HepG2 (cell line): Measurements from ENCODE around the gene BRSK2. TPM values are rescaled to one million over a fixed set of nuclear protein-coding genes. Genes with fewer than 3 reads are reported as not detected.

ENCODE experiments used
- ATAC-seq: fragments of 200-7000 bp; cut with Tn5 transposase; 3 replicates; pipeline ENCODE4 v1.9.1; 2020; ENCODE audit warnings: mild to moderate bottlenecking, moderate library complexity
- BruUV-seq: library from RNA; stranded (reverse); fragments of 400-500 nt; replicated peaks from 2 replicates; lab custom pipeline; 2021; lab: Mats Ljungman, UMichigan
- CTCF ChIA-PET: fragments of 300-600 bp; formaldehyde crosslinking; extraction: SDS; loops from one replicate; lab custom pipeline; 2021; ENCODE audit warnings: low total read pairs, inconsistent platforms, low intra/inter-chr PET ratio; lab: Yijun Ruan, JAX
- POLR2A ChIA-PET: fragments of 350-600 bp; sonication (Branson Sonifier 250); formaldehyde crosslinking; loops from one replicate; lab custom pipeline; 2020; ENCODE audit warnings: antibody characterized with exemption, inconsistent platforms; lab: Yijun Ruan, JAX
- DNase-seq: peaks from one replicate; pipeline ENCODE4 v3.0.0-alpha.2; 2015; ENCODE audit warnings: low spot score
- FAIRE-seq: peaks from 3 replicates; lab custom pipeline; 2011; peaks lifted over from hg19 to GRCh38; lab: Jason Lieb, UNC
- H2AFZ ChIP-seq: one replicate; pipeline ENCODE4 v1.6.1; 2011; ENCODE audit warnings: low read length, inconsistent platforms
- H3K27ac ChIP-seq: fragments of 300-600 bp; 3 replicates; pipeline ENCODE4 v1.8.0; 2011; ENCODE audit warnings: mixed run types, mild to moderate bottlenecking, mixed read lengths, low read length, inconsistent platforms; ENCODE audit not compliant: insufficient read depth; ENCODE audit errors: extremely low read length
- H3K27me3 ChIP-seq, 2 experiments: fragments of 200-600 bp in 1 of 2; 2 replicates in 1 of 2; 3 replicates in 1 of 2; pipeline versions ENCODE4 v1.6.0 to v1.8.0; 2011; ENCODE audit warnings: low read length in 2 of 2, mild to moderate bottlenecking in 2 of 2, moderate library complexity in 2 of 2, inconsistent platforms in 1 of 2; ENCODE audit not compliant: insufficient read depth in 2 of 2, control insufficient read depth in 1 of 2
- H3K36me3 ChIP-seq, 2 experiments: fragments of 200-600 bp in 1 of 2; replicated peaks in 1 of 2; 2 replicates in 1 of 2; 3 replicates in 1 of 2; pipeline versions ENCODE4 v1.5.1 to v1.8.0; 2011; ENCODE audit warnings: low read length in 2 of 2, inconsistent platforms in 1 of 2; ENCODE audit not compliant: insufficient read depth in 2 of 2, control insufficient read depth in 1 of 2
- H3K4me1 ChIP-seq: 2 replicates; pipeline ENCODE4 v1.5.1; 2012; ENCODE audit warnings: low read length, inconsistent platforms; ENCODE audit not compliant: insufficient read depth
- H3K4me2 ChIP-seq: 2 replicates; pipeline ENCODE4 v1.6.0; 2011; ENCODE audit warnings: low read depth, low read length, inconsistent platforms
- H3K4me3 ChIP-seq, 3 experiments: fragments of 200-600 bp in 1 of 3; sonication (generic), shearing (Covaris generic) in 1 of 3; replicated peaks in 1 of 3; 2 replicates each; pipeline ENCODE4 v1.5.1; 2011 to 2016; ENCODE audit warnings: low read length in 3 of 3, inconsistent platforms in 2 of 3, low read depth in 2 of 3, mild to moderate bottlenecking in 2 of 3, control low read depth in 1 of 3, mixed read lengths in 1 of 3; ENCODE audit not compliant: insufficient read depth in 1 of 3
- H3K79me2 ChIP-seq: one replicate; pipeline ENCODE4 v1.6.1; 2011; ENCODE audit warnings: low read length, inconsistent platforms; ENCODE audit not compliant: insufficient read depth
- H3K9ac ChIP-seq: 2 replicates; pipeline ENCODE4 v1.6.0; 2011; ENCODE audit warnings: mild to moderate bottlenecking, low read depth, low read length, inconsistent platforms; ENCODE audit not compliant: insufficient read depth
- H3K9me3 ChIP-seq: 2 replicates; pipeline ENCODE4 v1.5.1; 2012; ENCODE audit warnings: mild to moderate bottlenecking, low read length
- H4K20me1 ChIP-seq: 2 replicates; pipeline ENCODE4 v1.6.0; 2011; ENCODE audit warnings: inconsistent platforms, mild to moderate bottlenecking, low read length, moderate library complexity; ENCODE audit not compliant: insufficient read depth
- E2F5 ChIP-seq: sonication (generic); formaldehyde crosslinking; conservative IDR thresholded peaks from 2 replicates; pipeline ENCODE4 v1.4.0; 2020; ENCODE audit warnings: missing genetic modification reagents
- HMGXB4 ChIP-seq, 2 experiments: sonication (generic) in 1 of 2; formaldehyde crosslinking in 1 of 2; IDR thresholded peaks; 2 replicates each; pipeline versions ENCODE4 v1.4.0 to v1.6.1; 2018 to 2020; ENCODE audit warnings: missing genetic modification reagents in 2 of 2, borderline replicate concordance in 1 of 2, low read depth in 1 of 2, mild to moderate bottlenecking in 1 of 2, missing biosample characterization in 1 of 2
- MIER3 ChIP-seq: IDR thresholded peaks from 2 replicates; pipeline ENCODE4 v1.6.1; 2016; ENCODE audit warnings: missing compliant biosample characterization, borderline replicate concordance
- NFE2 ChIP-seq: sonication (generic); formaldehyde crosslinking; IDR thresholded peaks from 2 replicates; pipeline ENCODE4 v1.4.0; 2020; ENCODE audit warnings: missing genetic modification reagents
- SAP130 ChIP-seq: IDR thresholded peaks from 2 replicates; pipeline ENCODE4 v1.6.1; 2016; ENCODE audit warnings: low read depth
- TFDP2 ChIP-seq: sonication (generic); formaldehyde crosslinking; IDR thresholded peaks from 2 replicates; pipeline ENCODE4 v1.4.0; 2020; ENCODE audit warnings: missing genetic modification reagents
- ZNF567 ChIP-seq: sonication (generic); formaldehyde crosslinking; IDR thresholded peaks from 2 replicates; pipeline ENCODE4 v1.8.1; 2023; ENCODE audit warnings: mild to moderate bottlenecking, missing genetic modification reagents, borderline replicate concordance
- WGBS: methylation state at CpG from one replicate; pipeline ENCODE4 v1.1.6; 2017; ENCODE audit warnings: low lambda C conversion rate; 5-methylcytosine and 5-hydroxymethylcytosine counted together
- in situ Hi-C: cut with HindIII; loops from 2 replicates; pipeline ENCODE4 v1.10.0; 2017; ENCODE audit warnings: low pct_unique_long_range_greater_than_20kb; ENCODE audit not compliant: extremely low pct_ligation_motif_present
- intact Hi-C: fragments of 100-400 bp; cut with micrococcal nuclease; formaldehyde crosslinking; loops from one replicate; pipeline ENCODE4 v1.10.0; 2022; ENCODE audit not compliant: unreplicated experiment
- polyA plus RNA-seq, 8 experiments: library from polyadenylated mRNA; depleted of rRNA in 3 of 8; stranded (reverse) in 7 of 8; unstranded in 1 of 8; fragments of >200 nt; fragmentation: Illumina TruSeq in 4 of 8; extraction: Trizol in 4 of 8; gene quantifications; 2 replicates each; pipeline versions ENCODE4 v1.2.1 to v1.2.3, GENCODE V29; 2011 to 2016; ENCODE audit warnings: low read depth in 4 of 8, missing spikeins in 1 of 8, mixed read lengths in 1 of 8; ENCODE audit not compliant: insufficient read depth in 1 of 8
- total RNA-seq, 5 experiments: library from RNA; depleted of rRNA; stranded (reverse); fragments of >200 nt; fragmentation: Illumina TruSeq; extraction: Trizol; gene quantifications; 2 replicates each; pipeline ENCODE4 v1.2.3, GENCODE V29; 2016; ENCODE audit warnings: low read depth in 1 of 5

Gene BRSK2
- total and polyA plus RNA-seq, 2 of the 13 experiments (the other 11 are each of a cell fraction or from before 2014, with no cell fraction given), result 0.74 to 1.1 TPM

GRCh38 chr11:1381793-1382425, 7.8 kb upstream of the BRSK2 start:
- no peak overlapping the region for H3K4me2 ChIP-seq
- intact Hi-C loops (loop anchor here (10.0 kb wide), 1 partner anchor 77 kb away; the partner anchor contains the start of gene TOLLIP), in situ Hi-C loops (loop anchor here (10.0 kb wide), 1 partner anchor 87 kb away; no protein-coding TSS in a partner anchor)
- POLR2A ChIA-PET, result no interaction called here
- no peak overlapping the region for H2AFZ ChIP-seq
- 24% methylated on average over 7 of the region's 10 CpGs for WGBS
- H3K79me2 ChIP-seq, result no peaks in the 10 kb centered on the region
- no peak for TF ChIP-seq ZNF567 (CRISPR knock-in tag)
- no peak for TF ChIP-seq TFDP2
- TF ChIP-seq E2F5, result no peak
- TF ChIP-seq HMGXB4 (CRISPR knock-in tag; IDR thresholded peaks at IDR 0.05; ENCODE audit: borderline replicate concordance in 1 of 2, low read depth in 1 of 2), result no peak
- no peak for TF ChIP-seq NFE2
- TF ChIP-seq SAP130, result no peak
- TF ChIP-seq MIER3 (CRISPR knock-in tag), result no peak
- no peaks in the 10 kb centered on the region for H4K20me1 ChIP-seq
- no peak for FAIRE-seq
- H3K36me3 ChIP-seq, result no peaks in the 10 kb centered on the region
- BruUV-seq, result no TSS peak
- no peaks in the 10 kb centered on the region for H3K9me3 ChIP-seq
- no peak overlapping the region for H3K27ac ChIP-seq
- peaks cover 4 to 49% of the 10 kb centered on the region in 2 experiments; a peak in 3 of 5 replicates for H3K27me3 ChIP-seq
- peak; percentile 12; the same call in 2 of the 3 replicates for ATAC-seq
- no peak for DNase-seq
- H3K9ac ChIP-seq, result no peak overlapping the region
- H3K4me3 ChIP-seq, result no peak overlapping the region
- peaks cover 5% of the 10 kb centered on the region for H3K4me1 ChIP-seq
- CTCF ChIA-PET, result no interaction called here
